Keratinocyte (primary cell): ENCODE results near the gene TMEM30B. TPM values are rescaled to one million over a fixed set of nuclear protein-coding genes. Genes with fewer than 3 reads are reported as not detected.

ENCODE experiments used
- DNase-seq: peaks from one replicate; pipeline ENCODE4 v3.0.0-alpha.2; 2011; ENCODE audit warnings: low read depth, missing footprints, low spot score
- FAIRE-seq: peaks from 2 replicates; lab custom pipeline; 2011; peaks lifted over from hg19 to GRCh38; lab: Jason Lieb, UNC
- H2AFZ ChIP-seq: 2 replicates; pipeline ENCODE4 v1.6.0; 2012; ENCODE audit warnings: low read length, control low read depth, inconsistent platforms; ENCODE audit not compliant: control insufficient read depth
- H3K27ac ChIP-seq: 2 replicates; pipeline ENCODE4 v1.5.1; 2011; ENCODE audit warnings: low read length; ENCODE audit not compliant: control insufficient read depth, insufficient read depth
- H3K27me3 ChIP-seq: 3 replicates; pipeline ENCODE4 v1.6.0; 2011; ENCODE audit warnings: low read length; ENCODE audit not compliant: control insufficient read depth, insufficient read depth; ENCODE audit errors: extremely low read depth
- H3K36me3 ChIP-seq, 2 experiments: 2 replicates in 1 of 2; 3 replicates in 1 of 2; pipeline ENCODE4 v1.5.1; 2011; ENCODE audit warnings: low read length in 2 of 2, mild to moderate bottlenecking in 1 of 2; ENCODE audit not compliant: control insufficient read depth in 2 of 2, insufficient read depth in 2 of 2; ENCODE audit errors: extremely low read depth in 1 of 2
- H3K4me1 ChIP-seq: 3 replicates; pipeline ENCODE4 v1.5.1; 2011; ENCODE audit warnings: low read length; ENCODE audit not compliant: control insufficient read depth, insufficient read depth; ENCODE audit errors: extremely low read depth
- H3K4me2 ChIP-seq: 3 replicates; pipeline ENCODE4 v1.6.0; 2011; ENCODE audit warnings: low read depth, low read length; ENCODE audit not compliant: control insufficient read depth, insufficient read depth; ENCODE audit errors: extremely low read depth
- H3K4me3 ChIP-seq, 3 experiments: fragments of 200-600 bp in 1 of 3; sonication (generic) in 1 of 3; 2 replicates in 2 of 3; 3 replicates in 1 of 3; pipeline ENCODE4 v1.5.1; 2011 to 2016; ENCODE audit warnings: low read length in 3 of 3, mild to moderate bottlenecking in 3 of 3, control low read depth in 2 of 3, inconsistent platforms in 1 of 3, low read depth in 1 of 3, mixed read lengths in 1 of 3, mixed run types in 1 of 3, moderate library complexity in 1 of 3; ENCODE audit not compliant: control insufficient read depth in 2 of 3, insufficient read depth in 2 of 3; ENCODE audit errors: extremely low read depth in 1 of 3
- H3K79me2 ChIP-seq: 2 replicates; pipeline ENCODE4 v1.6.0; 2012; ENCODE audit warnings: low read length; ENCODE audit not compliant: control insufficient read depth, insufficient read depth
- H3K9ac ChIP-seq: 3 replicates; pipeline ENCODE4 v1.6.0; 2011; ENCODE audit warnings: low read length; ENCODE audit not compliant: control insufficient read depth, insufficient read depth; ENCODE audit errors: extremely low read depth
- H3K9me1 ChIP-seq: 3 replicates; pipeline ENCODE4 v1.6.0; 2011; ENCODE audit warnings: low read length; ENCODE audit not compliant: control insufficient read depth, insufficient read depth; ENCODE audit errors: extremely low read depth
- H3K9me3 ChIP-seq: 2 replicates; pipeline ENCODE4 v1.5.1; 2012; ENCODE audit warnings: low read depth, low read length; ENCODE audit not compliant: control insufficient read depth
- H4K20me1 ChIP-seq: 3 replicates; pipeline ENCODE4 v1.6.0; 2011; ENCODE audit warnings: low read length; ENCODE audit not compliant: control insufficient read depth, insufficient read depth; ENCODE audit errors: extremely low read depth
- CTCF ChIP-seq, 3 experiments: IDR thresholded peaks in 1 of 3; conservative IDR thresholded peaks in 1 of 3; optimal IDR thresholded peaks in 1 of 3; 2 replicates in 2 of 3; 3 replicates in 1 of 3; pipeline versions ENCODE3 to v1.5.1; 2011; ENCODE audit warnings: low read length in 3 of 3, mild to moderate bottlenecking in 3 of 3, moderate library complexity in 2 of 3, control low read depth in 1 of 3, inconsistent platforms in 1 of 3; ENCODE audit not compliant: insufficient read depth in 2 of 3; ENCODE audit errors: extremely low read depth in 1 of 3
- EZH2 ChIP-seq: IDR thresholded peaks from one replicate; pipeline ENCODE4 v1.6.1; 2012; ENCODE audit warnings: inconsistent platforms, mild to moderate bottlenecking, low read length, moderate library complexity
- dilution Hi-C: fragments of 300-500 bp; cut with MboI; formaldehyde crosslinking; loops from one replicate; pipeline ENCODE4 v1.7.0; 2020; ENCODE audit warnings: low sequenced_read_pairs; ENCODE audit not compliant: extremely low pct_ligation_motif_present
- polyA plus RNA-seq, 5 experiments: library from polyadenylated mRNA; depleted of rRNA in 3 of 5; stranded (reverse) in 3 of 5; stranded (forward) in 1 of 5; unstranded in 1 of 5; fragments of >200 nt; gene quantifications; 1 replicate in 1 of 5; 2 replicates in 3 of 5; 3 replicates in 1 of 5; pipeline versions ENCODE4 v1.2.1 to v1.2.3, GENCODE V29; 2011 to 2012; ENCODE audit warnings: missing spikeins in 2 of 5, low read depth in 1 of 5, low replicate concordance in 1 of 5

Gene TMEM30B
- polyA plus RNA-seq, 1 donor (not counting 4 experiments of a cell fraction or from before 2014, with no cell fraction given), result 8.1 TPM

- Histone ChIP-seq H3K9me3 (no peaks in the 10 kb centered on the region), H3K4me3 (no peak overlapping the region)
- FAIRE-seq, result no peak
Measured at GRCh38 chr14:61284001-61284400, 2.9 kb upstream of the TMEM30B start.

GRCh38 chr14:61282746-61283145, 1.6 kb upstream of the TMEM30B start:
- dilution Hi-C loops, result no loop called here

More at GRCh38 chr14:61284001-61284400, 2.9 kb upstream of the TMEM30B start:
- dilution Hi-C loops, result no loop called here
- no peak overlapping the region for H3K9ac ChIP-seq
- H4K20me1 ChIP-seq, result peaks cover 5% of the 10 kb centered on the region
- DNase-seq, result no peak
- H3K27ac ChIP-seq, result no peak overlapping the region
- peaks cover 15% of the 10 kb centered on the region for H3K79me2 ChIP-seq
- no peak overlapping the region for H2AFZ ChIP-seq
- H3K4me2 ChIP-seq, result no peak overlapping the region
- no peaks in the 10 kb centered on the region for H3K36me3 ChIP-seq
- H3K27me3 ChIP-seq, result no peaks in the 10 kb centered on the region
- TF ChIP-seq CTCF (optimal IDR thresholded peaks at IDR 0.05 in 1 of 3, IDR thresholded peaks at IDR 0.05 in 1 of 3, conservative IDR thresholded peaks at IDR 0.05 in 1 of 3; ENCODE audit: extremely low read depth in 1 of 3, insufficient read depth in 2 of 3, low read length in 3 of 3), result no peak
- TF ChIP-seq EZH2, result no peak
- H3K9me1 ChIP-seq, result no peaks in the 10 kb centered on the region
- H3K4me1 ChIP-seq, result peaks cover 21% of the 10 kb centered on the region

More at GRCh38 chr14:61282746-61283145, 1.6 kb upstream of the TMEM30B start:
- H3K4me1 ChIP-seq, result peaks cover 25% of the 10 kb centered on the region
- no peaks in the 10 kb centered on the region for H3K36me3 ChIP-seq
- FAIRE-seq (no peak), DNase-seq (no peak)
- no peak overlapping the region for H2AFZ ChIP-seq
- peaks cover 5% of the 10 kb centered on the region for H4K20me1 ChIP-seq
- H3K27ac ChIP-seq, result no peak overlapping the region
- H3K9ac ChIP-seq, result no peak overlapping the region
- H3K79me2 ChIP-seq, result peaks cover 19% of the 10 kb centered on the region
- no peaks in the 10 kb centered on the region for H3K9me3 ChIP-seq
- H3K27me3 ChIP-seq, result no peaks in the 10 kb centered on the region
- TF ChIP-seq EZH2 (no peak), CTCF (optimal IDR thresholded peaks at IDR 0.05 in 1 of 3, IDR thresholded peaks at IDR 0.05 in 1 of 3, conservative IDR thresholded peaks at IDR 0.05 in 1 of 3; ENCODE audit: extremely low read depth in 1 of 3, insufficient read depth in 2 of 3, low read length in 3 of 3) (no peak)
- H3K9me1 ChIP-seq, result no peaks in the 10 kb centered on the region
- H3K4me3 ChIP-seq, result no peak overlapping the region
- no peak overlapping the region for H3K4me2 ChIP-seq
